ENCODE data around the gene MAP3K6.
A peak's percentile ranks its signal among the peaks of the same experiment; 100 is the strongest.

The MAP3K6 gene

DNA sequence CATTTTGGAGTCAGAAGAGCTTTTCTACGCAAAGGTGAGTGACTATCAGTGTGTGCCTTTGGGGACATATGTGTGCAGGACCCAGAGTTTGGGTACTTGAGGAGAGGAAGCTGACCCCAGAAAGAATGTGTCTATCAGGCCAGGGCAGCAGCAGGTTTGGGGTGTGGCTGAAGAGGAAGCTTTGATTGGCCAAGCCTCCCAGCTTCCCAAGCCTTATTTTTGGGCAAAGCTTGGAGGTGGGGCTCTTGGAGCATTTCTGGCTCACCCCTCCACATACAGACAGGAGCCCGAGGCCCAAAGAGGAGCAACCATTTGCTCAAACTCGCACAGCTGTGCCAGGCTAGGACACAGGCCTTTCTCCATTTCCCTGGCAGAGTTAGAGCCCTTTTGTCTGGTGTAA, 30.3 kb upstream of the MAP3K6 start:
- Histone ChIP-seq H3K9ac (ENCODE audit: low read length) (no peak overlapping the region), H3K27ac (ENCODE audit: low read depth, low read length) (no peak overlapping the region), H3K9me2 (replicated peaks; ENCODE audit: insufficient read depth, low read length) (no peaks in the 10 kb centered on the region), H3K36me3 (ENCODE audit: low read length) (no peaks in the 10 kb centered on the region), H4K20me1 (ENCODE audit: low read depth, low read length) (no peaks in the 10 kb centered on the region), H2AFZ (ENCODE audit: low read depth, low read length, severe bottlenecking) (no peak overlapping the region), H3K4me2 (ENCODE audit: low read depth, low read length, poor library complexity, severe bottlenecking) (no peak overlapping the region), H3K79me2 (ENCODE audit: insufficient read depth, low read length) (no peaks in the 10 kb centered on the region), H3K4me3 (ENCODE audit: insufficient read depth, low read length, poor library complexity, severe bottlenecking) (no peak overlapping the region), H3K27me3 (ENCODE audit: low read length) (no peaks in the 10 kb centered on the region), H3K9me3 (ENCODE audit: insufficient read depth, low read length) (no peaks in the 10 kb centered on the region), H3F3A (ENCODE audit: insufficient read depth) (no peaks in the 10 kb centered on the region)
- TF ChIP-seq, protein P1, sequence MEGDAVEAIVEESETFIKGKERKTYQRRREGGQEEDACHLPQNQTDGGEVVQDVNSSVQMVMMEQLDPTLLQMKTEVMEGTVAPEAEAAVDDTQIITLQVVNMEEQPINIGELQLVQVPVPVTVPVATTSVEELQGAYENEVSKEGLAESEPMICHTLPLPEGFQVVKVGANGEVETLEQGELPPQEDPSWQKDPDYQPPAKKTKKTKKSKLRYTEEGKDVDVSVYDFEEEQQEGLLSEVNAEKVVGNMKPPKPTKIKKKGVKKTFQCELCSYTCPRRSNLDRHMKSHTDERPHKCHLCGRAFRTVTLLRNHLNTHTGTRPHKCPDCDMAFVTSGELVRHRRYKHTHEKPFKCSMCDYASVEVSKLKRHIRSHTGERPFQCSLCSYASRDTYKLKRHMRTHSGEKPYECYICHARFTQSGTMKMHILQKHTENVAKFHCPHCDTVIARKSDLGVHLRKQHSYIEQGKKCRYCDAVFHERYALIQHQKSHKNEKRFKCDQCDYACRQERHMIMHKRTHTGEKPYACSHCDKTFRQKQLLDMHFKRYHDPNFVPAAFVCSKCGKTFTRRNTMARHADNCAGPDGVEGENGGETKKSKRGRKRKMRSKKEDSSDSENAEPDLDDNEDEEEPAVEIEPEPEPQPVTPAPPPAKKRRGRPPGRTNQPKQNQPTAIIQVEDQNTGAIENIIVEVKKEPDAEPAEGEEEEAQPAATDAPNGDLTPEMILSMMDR (IDR thresholded peaks at IDR 0.05; ENCODE audit: insufficient read depth, low read length, poor library complexity, severe bottlenecking) = no peak
- TF ChIP-seq EZH2phosphoT487 (conservative IDR thresholded peaks at IDR 0.05; ENCODE audit: low read length) = no peak

DNA sequence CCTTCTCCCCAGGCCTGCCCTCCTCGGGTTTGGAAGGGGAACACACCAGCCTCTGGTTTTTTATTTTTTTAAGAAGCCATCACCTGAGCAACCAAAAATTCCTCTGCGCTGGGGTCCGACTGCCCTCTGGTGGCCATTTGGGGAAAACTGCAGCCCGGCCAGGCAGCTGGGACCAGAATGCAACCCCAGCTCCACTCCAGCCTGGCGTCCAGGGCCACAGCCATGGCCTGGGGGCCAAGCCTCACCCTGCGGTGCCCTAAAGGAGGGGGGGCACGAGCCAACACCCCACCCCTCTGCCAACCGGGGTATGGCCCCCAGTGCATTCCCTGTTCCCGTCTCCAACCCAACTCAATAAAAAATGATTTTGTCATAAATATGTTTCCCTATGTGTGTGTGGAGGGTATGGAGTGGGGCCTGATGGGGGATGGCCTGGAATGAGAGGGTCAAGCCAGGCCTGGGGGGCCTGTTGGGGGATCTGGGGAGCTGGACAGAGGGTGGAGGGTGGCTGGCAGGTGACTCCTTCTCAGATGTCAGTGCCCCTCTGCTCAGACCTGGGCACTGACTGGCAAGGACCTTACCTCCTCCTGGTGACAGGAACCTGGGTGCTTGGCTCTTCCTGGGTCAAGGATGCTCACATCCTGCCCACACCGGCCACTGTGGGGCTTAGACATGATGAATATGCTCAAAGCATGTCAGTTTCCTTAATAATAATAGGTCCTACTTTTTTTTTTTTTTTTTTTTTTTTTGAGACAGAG, 28.9 kb upstream of the MAP3K6 start:
- no peak overlapping the region for H2AFZ ChIP-seq (ENCODE audit: low read depth, low read length, severe bottlenecking)

DNA sequence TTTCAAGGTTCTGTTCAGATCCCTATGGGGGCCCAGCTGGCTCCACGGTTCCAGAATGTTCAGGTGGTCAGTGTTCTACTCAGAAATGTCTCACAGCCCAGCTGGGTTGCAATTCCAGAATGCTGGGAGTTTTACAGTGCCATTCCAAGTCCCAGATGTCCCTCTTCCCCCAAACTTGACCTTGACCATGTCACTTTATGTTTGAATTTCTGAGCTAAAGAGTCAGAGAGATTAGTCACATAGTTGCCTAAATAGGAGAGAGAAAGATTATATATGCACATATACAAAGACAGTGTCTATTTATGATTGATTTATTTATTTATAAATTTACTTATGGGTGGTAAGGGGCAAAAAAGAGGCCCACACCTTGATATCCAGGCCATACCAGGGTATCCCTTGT, 28.2 kb upstream of the MAP3K6 start:
- Histone ChIP-seq H2AFZ (ENCODE audit: low read depth, low read length, severe bottlenecking) (no peak overlapping the region), H3K27me3 (ENCODE audit: low read length) (no peaks in the 10 kb centered on the region), H4K20me1 (ENCODE audit: low read depth, low read length) (no peaks in the 10 kb centered on the region), H3F3A (ENCODE audit: insufficient read depth) (no peaks in the 10 kb centered on the region), H3K36me3 (ENCODE audit: low read length) (no peaks in the 10 kb centered on the region), H3K4me3 (ENCODE audit: insufficient read depth, low read length, poor library complexity, severe bottlenecking) (no peak overlapping the region), H3K9me2 (replicated peaks; ENCODE audit: insufficient read depth, low read length) (no peaks in the 10 kb centered on the region), H3K9ac (ENCODE audit: low read length) (no peak overlapping the region), H3K4me2 (ENCODE audit: low read depth, low read length, poor library complexity, severe bottlenecking) (no peak overlapping the region), H3K79me2 (ENCODE audit: insufficient read depth, low read length) (no peaks in the 10 kb centered on the region), H3K9me3 (ENCODE audit: insufficient read depth, low read length) (no peaks in the 10 kb centered on the region), H3K27ac (ENCODE audit: low read depth, low read length) (no peak overlapping the region)
- TF ChIP-seq, protein P1 (IDR thresholded peaks at IDR 0.05; ENCODE audit: insufficient read depth, low read length, poor library complexity, severe bottlenecking) = no peak
- no peak for TF ChIP-seq EZH2phosphoT487 (conservative IDR thresholded peaks at IDR 0.05; ENCODE audit: low read length)

More for the DNA sequence above, 28.9 kb upstream of the MAP3K6 start:
- TF ChIP-seq, protein P1 (IDR thresholded peaks at IDR 0.05; ENCODE audit: insufficient read depth, low read length, poor library complexity, severe bottlenecking) = peak; percentile 97
- TF ChIP-seq EZH2phosphoT487 (conservative IDR thresholded peaks at IDR 0.05; ENCODE audit: low read length) = no peak
- Histone ChIP-seq H3K27me3 (ENCODE audit: low read length) (no peaks in the 10 kb centered on the region), H3F3A (ENCODE audit: insufficient read depth) (no peaks in the 10 kb centered on the region), H3K9ac (ENCODE audit: low read length) (no peak overlapping the region), H3K4me3 (ENCODE audit: insufficient read depth, low read length, poor library complexity, severe bottlenecking) (no peak overlapping the region), H3K36me3 (ENCODE audit: low read length) (no peaks in the 10 kb centered on the region), H3K27ac (ENCODE audit: low read depth, low read length) (no peak overlapping the region), H4K20me1 (ENCODE audit: low read depth, low read length) (no peaks in the 10 kb centered on the region), H3K9me2 (replicated peaks; ENCODE audit: insufficient read depth, low read length) (no peaks in the 10 kb centered on the region), H3K4me2 (ENCODE audit: low read depth, low read length, poor library complexity, severe bottlenecking) (no peak overlapping the region), H3K9me3 (ENCODE audit: insufficient read depth, low read length) (no peaks in the 10 kb centered on the region), H3K79me2 (ENCODE audit: insufficient read depth, low read length) (no peaks in the 10 kb centered on the region)

Data from SU-DHL-6 (cell line).